Spleen (tissue), 7 donors: Measurements from ENCODE around the gene VRTN.

ENCODE experiments used
- CTCF ChIP-seq, 11 experiments: fragments of 200-600 bp in 7 of 11; fragments of 450-650 bp in 4 of 11; sonication (generic) in 4 of 11; IDR thresholded peaks in 8 of 11; conservative IDR thresholded peaks in 3 of 11; 1 replicate in 7 of 11; 2 replicates in 4 of 11; pipeline versions ENCODE4 v1.4.0 to v1.8.0; 2016 to 2021; ENCODE audit warnings: antibody characterized with exemption in 11 of 11, inconsistent platforms in 4 of 11, mild to moderate bottlenecking in 1 of 11
- POLR2A ChIP-seq, 3 donors: fragments of 450-650 bp; IDR thresholded peaks; one replicate each; pipeline ENCODE4 v1.5.1; 2017; ENCODE audit warnings: antibody characterized with exemption in 3 of 3, mild to moderate bottlenecking in 1 of 3
- POLR2AphosphoS5 ChIP-seq, 3 donors: sonication (generic); formaldehyde crosslinking; IDR thresholded peaks; one replicate each; pipeline ENCODE4 v1.5.1; 2017; ENCODE audit warnings: antibody characterized with exemption in 3 of 3
- donor health status: DM: no; HTN: no; CAD: no; lungs with moderate emphysema.
- donor health status: DM: no; HTN: no; CAD: no.
- donor health status: DM: no; HTN: no; CAD: no.

- TF ChIP-seq CTCF (IDR thresholded peaks at IDR 0.05 in 8 of 11, conservative IDR thresholded peaks at IDR 0.05 in 3 of 11) = no peak
- no peak for TF ChIP-seq POLR2A (IDR thresholded peaks at IDR 0.05)
- no peak for TF ChIP-seq POLR2AphosphoS5 (IDR thresholded peaks at IDR 0.05)
Measured at GRCh38 chr14:74404435-74404834, 56.2 kb downstream of the VRTN start.
